Hepatocyte (in vitro differentiated cells): ENCODE measurements around the gene CACNA1B.

Experiments
- EZH2phosphoT487 ChIP-seq: fragments of 200-600 bp; sonication (generic); IDR thresholded peaks from one replicate; pipeline ENCODE4 v1.6.1; 2018; ENCODE audit warnings: antibody characterized with exemption, mild to moderate bottlenecking, low read depth, moderate library complexity; ENCODE audit not compliant: unreplicated experiment, severe bottlenecking
- TF ChIP-seq, protein P1 (sequence below): fragments of 200-600 bp; sonication (generic); IDR thresholded peaks from 2 replicates; pipeline ENCODE4 v1.5.1; 2016; ENCODE audit warnings: antibody characterized with exemption, mild to moderate bottlenecking; ENCODE audit not compliant: poor library complexity

DNA sequence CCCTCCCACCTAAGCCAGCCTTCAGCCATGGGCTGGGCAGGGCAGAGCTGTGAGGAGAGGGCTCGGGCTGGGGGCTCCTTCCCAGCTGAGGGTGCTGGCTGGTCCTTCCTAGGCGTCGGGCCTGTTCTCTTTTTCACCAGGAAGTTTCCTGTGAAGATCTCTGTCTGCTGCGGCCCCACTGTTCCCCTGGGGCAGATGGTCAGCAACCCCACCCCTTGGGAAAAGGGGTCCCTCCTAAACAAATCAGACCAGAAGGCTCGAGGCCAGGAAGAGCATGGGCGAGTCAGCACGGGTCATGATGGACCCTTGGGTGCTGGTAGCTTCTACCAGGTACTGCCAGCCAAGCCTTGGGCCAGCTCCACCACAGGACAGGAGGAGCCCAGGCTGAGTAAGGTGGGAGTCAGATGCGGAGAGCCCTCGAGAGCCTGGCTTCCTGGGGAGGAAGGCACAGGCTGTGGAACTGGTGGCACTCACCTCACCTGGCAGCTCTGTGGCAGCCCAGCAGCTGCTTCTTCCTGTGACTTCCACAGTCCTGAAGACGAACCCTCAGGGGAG lies 3.5 kb downstream of the CACNA1B start:
- no peak for TF ChIP-seq EZH2phosphoT487
- TF ChIP-seq, protein P1, sequence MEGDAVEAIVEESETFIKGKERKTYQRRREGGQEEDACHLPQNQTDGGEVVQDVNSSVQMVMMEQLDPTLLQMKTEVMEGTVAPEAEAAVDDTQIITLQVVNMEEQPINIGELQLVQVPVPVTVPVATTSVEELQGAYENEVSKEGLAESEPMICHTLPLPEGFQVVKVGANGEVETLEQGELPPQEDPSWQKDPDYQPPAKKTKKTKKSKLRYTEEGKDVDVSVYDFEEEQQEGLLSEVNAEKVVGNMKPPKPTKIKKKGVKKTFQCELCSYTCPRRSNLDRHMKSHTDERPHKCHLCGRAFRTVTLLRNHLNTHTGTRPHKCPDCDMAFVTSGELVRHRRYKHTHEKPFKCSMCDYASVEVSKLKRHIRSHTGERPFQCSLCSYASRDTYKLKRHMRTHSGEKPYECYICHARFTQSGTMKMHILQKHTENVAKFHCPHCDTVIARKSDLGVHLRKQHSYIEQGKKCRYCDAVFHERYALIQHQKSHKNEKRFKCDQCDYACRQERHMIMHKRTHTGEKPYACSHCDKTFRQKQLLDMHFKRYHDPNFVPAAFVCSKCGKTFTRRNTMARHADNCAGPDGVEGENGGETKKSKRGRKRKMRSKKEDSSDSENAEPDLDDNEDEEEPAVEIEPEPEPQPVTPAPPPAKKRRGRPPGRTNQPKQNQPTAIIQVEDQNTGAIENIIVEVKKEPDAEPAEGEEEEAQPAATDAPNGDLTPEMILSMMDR = no peak
